H1 (cell line): Measurements from ENCODE around the gene C1orf115. TPM values are rescaled to one million over a fixed set of nuclear protein-coding genes. Genes with fewer than 3 reads are reported as not detected.

Experiments
- CTCF ChIA-PET: fragments of 300-600 bp; sonication (Branson Sonifier 250); formaldehyde crosslinking; loops from one replicate; lab custom pipeline; 2021; ENCODE audit not compliant: partially characterized antibody; lab: Charles Lee
- POLR2A ChIA-PET: fragments of 300-600 bp; sonication (Branson Sonifier 250); formaldehyde crosslinking; loops from one replicate; lab custom pipeline; 2021; ENCODE audit warnings: inconsistent platforms; ENCODE audit not compliant: partially characterized antibody; lab: Charles Lee
- DNase-seq, 2 experiments: peaks; one replicate each; pipeline versions ENCODE4 v3.0.0 to v3.0.0-alpha.2; 2010 to 2022; ENCODE audit warnings: low spot score in 2 of 2, low read depth in 1 of 2, mixed read lengths in 1 of 2
- FAIRE-seq: peaks from 2 replicates; lab custom pipeline; 2011; peaks lifted over from hg19 to GRCh38; lab: Jason Lieb, UNC
- H2AFZ ChIP-seq: 2 replicates; pipeline ENCODE4 v1.8.1; 2012; ENCODE audit warnings: low read length, inconsistent platforms
- H2AK5ac ChIP-seq: 2 replicates; pipeline ENCODE4 v1.6.1; 2013; ENCODE audit warnings: low read depth, low read length
- H2BK120ac ChIP-seq: replicated peaks from 2 replicates; pipeline ENCODE3; 2013; ENCODE audit warnings: low read depth, low read length, inconsistent platforms
- H2BK12ac ChIP-seq: 2 replicates; pipeline ENCODE4 v1.6.1; 2013; ENCODE audit warnings: low read depth, low read length
- H2BK15ac ChIP-seq: 2 replicates; pipeline ENCODE4 v1.6.1; 2013; ENCODE audit warnings: low read length
- H2BK20ac ChIP-seq: 2 replicates; pipeline ENCODE4 v1.6.1; 2013; ENCODE audit warnings: low read length
- H2BK5ac ChIP-seq: 2 replicates; pipeline ENCODE4 v1.6.1; 2013; ENCODE audit warnings: low read depth, low read length
- H3K14ac ChIP-seq: 2 replicates; pipeline ENCODE4 v1.6.1; 2013; ENCODE audit warnings: inconsistent platforms; ENCODE audit not compliant: insufficient read length
- H3K18ac ChIP-seq: 2 replicates; pipeline ENCODE4 v1.6.1; 2013; ENCODE audit warnings: low read length; ENCODE audit errors: extremely low read depth
- H3K23ac ChIP-seq: 2 replicates; pipeline ENCODE4 v1.6.1; 2013; ENCODE audit warnings: inconsistent platforms; ENCODE audit not compliant: insufficient read length
- H3K23me2 ChIP-seq: 2 replicates; pipeline ENCODE4 v1.6.1; 2013; ENCODE audit warnings: low read depth, low read length
- H3K27ac ChIP-seq: 2 replicates; pipeline ENCODE4 v1.6.1; 2011; ENCODE audit warnings: low read depth, low read length, inconsistent platforms
- H3K27me3 ChIP-seq, 4 experiments: replicated peaks in 1 of 4; 1 replicate in 1 of 4; 2 replicates in 3 of 4; pipeline versions ENCODE4 v1.6.1 to v1.8.1; 2011 to 2013; ENCODE audit warnings: low read length in 3 of 4, mild to moderate bottlenecking in 3 of 4, inconsistent platforms in 2 of 4, mixed read lengths in 2 of 4, moderate library complexity in 1 of 4; ENCODE audit not compliant: control insufficient read depth in 3 of 4, insufficient read depth in 3 of 4; ENCODE audit errors: extremely low read depth in 1 of 4
- H3K36me3 ChIP-seq, 4 experiments: 2 replicates each; pipeline versions ENCODE4 v1.6.1 to v1.8.1; 2011 to 2013; ENCODE audit warnings: mild to moderate bottlenecking in 4 of 4, low read length in 3 of 4, moderate library complexity in 2 of 4, control low read depth in 1 of 4, inconsistent platforms in 1 of 4; ENCODE audit not compliant: insufficient read depth in 4 of 4, control insufficient read depth in 2 of 4
- H3K4ac ChIP-seq: replicated peaks from 2 replicates; pipeline ENCODE3; 2013; ENCODE audit warnings: low read length, low read depth, mixed read lengths, inconsistent platforms; ENCODE audit not compliant: insufficient read length
- H3K4me1 ChIP-seq, 4 experiments: replicated peaks in 1 of 4; 1 replicate in 1 of 4; 2 replicates in 3 of 4; pipeline versions ENCODE4 v1.6.1 to v1.8.1; 2011 to 2013; ENCODE audit warnings: low read length in 3 of 4, inconsistent platforms in 2 of 4, mixed read lengths in 1 of 4; ENCODE audit not compliant: insufficient read depth in 4 of 4, control insufficient read depth in 3 of 4
- H3K4me2 ChIP-seq, 2 experiments: 2 replicates each; pipeline versions ENCODE4 v1.6.1 to v1.8.1; 2011 to 2013; ENCODE audit warnings: low read depth in 2 of 2, low read length in 2 of 2, control low read depth in 1 of 2, inconsistent platforms in 1 of 2, mild to moderate bottlenecking in 1 of 2; ENCODE audit not compliant: insufficient read depth in 1 of 2
- H3K4me3 ChIP-seq, 4 experiments: fragments of 200-600, 300-600 bp in 1 of 4; sonication (generic), shearing (Covaris generic), sonication (Bioruptor Twin) in 1 of 4; 2 replicates each; pipeline versions ENCODE4 v1.5.1 to v1.8.1; 2011 to 2016; ENCODE audit warnings: low read length in 4 of 4, low read depth in 3 of 4, control low read depth in 2 of 4, inconsistent platforms in 2 of 4, mild to moderate bottlenecking in 2 of 4, mixed read lengths in 1 of 4, moderate library complexity in 1 of 4; ENCODE audit not compliant: insufficient read depth in 2 of 4; ENCODE audit errors: extremely low read depth in 1 of 4
- H3K56ac ChIP-seq: replicated peaks from 2 replicates; pipeline ENCODE3; 2013; ENCODE audit warnings: low read depth, mild to moderate bottlenecking, mixed read lengths, low read length, inconsistent platforms; ENCODE audit not compliant: insufficient read length
- H3K79me1 ChIP-seq: 2 replicates; pipeline ENCODE4 v1.6.1; 2013; ENCODE audit warnings: low read depth, low read length, control low read depth
- H3K79me2 ChIP-seq, 2 experiments: 2 replicates each; pipeline versions ENCODE4 v1.6.1 to v1.8.1; 2012 to 2013; ENCODE audit warnings: low read length in 2 of 2, mild to moderate bottlenecking in 2 of 2, inconsistent platforms in 1 of 2; ENCODE audit not compliant: insufficient read depth in 2 of 2, control insufficient read depth in 1 of 2
- H3K9ac ChIP-seq, 4 experiments: replicated peaks in 1 of 4; 1 replicate in 1 of 4; 2 replicates in 3 of 4; pipeline versions ENCODE4 v1.6.1 to v1.8.1; 2011 to 2013; ENCODE audit warnings: low read depth in 3 of 4, low read length in 3 of 4, control low read depth in 2 of 4, mild to moderate bottlenecking in 2 of 4, moderate library complexity in 2 of 4, inconsistent platforms in 1 of 4; ENCODE audit errors: extremely low read depth in 1 of 4
- H3K9me3 ChIP-seq, 2 experiments: 2 replicates each; pipeline versions ENCODE4 v1.6.1 to v1.8.1; 2012 to 2013; ENCODE audit warnings: mild to moderate bottlenecking in 2 of 2, moderate library complexity in 2 of 2, control low read depth in 1 of 2, inconsistent platforms in 1 of 2, low read depth in 1 of 2, low read length in 1 of 2, mixed read lengths in 1 of 2; ENCODE audit not compliant: insufficient read depth in 2 of 2
- H4K20me1 ChIP-seq, 2 experiments: replicated peaks in 1 of 2; 2 replicates each; pipeline versions ENCODE3 to v1.8.1; 2011 to 2013; ENCODE audit warnings: inconsistent platforms in 2 of 2, low read length in 2 of 2, mild to moderate bottlenecking in 1 of 2; ENCODE audit not compliant: insufficient read depth in 2 of 2, control insufficient read depth in 1 of 2
- H4K5ac ChIP-seq: 2 replicates; pipeline ENCODE4 v1.6.1; 2013; ENCODE audit warnings: low read length, low read depth, mixed read lengths, inconsistent platforms; ENCODE audit not compliant: insufficient read length
- H4K8ac ChIP-seq: 2 replicates; pipeline ENCODE4 v1.8.0; 2013; ENCODE audit warnings: mild to moderate bottlenecking, moderate library complexity, low read length, inconsistent platforms; ENCODE audit not compliant: insufficient read depth; ENCODE audit errors: extremely low read depth
- H4K91ac ChIP-seq: replicated peaks from 2 replicates; pipeline ENCODE3; 2013; ENCODE audit warnings: low read length, mixed read lengths, inconsistent platforms; ENCODE audit not compliant: insufficient read length
- ATF3 ChIP-seq: IDR thresholded peaks from 2 replicates; pipeline ENCODE4 v1.6.1; 2011; ENCODE audit warnings: low read depth, mild to moderate bottlenecking, low read length; ENCODE audit not compliant: insufficient read depth
- BRCA1 ChIP-seq: IDR thresholded peaks from 2 replicates; pipeline ENCODE4 v1.6.1; 2012; ENCODE audit warnings: low read depth, low read length, improper control_type of control experiment
- CHD2 ChIP-seq: IDR thresholded peaks from 2 replicates; pipeline ENCODE4 v1.6.1; 2012; ENCODE audit warnings: low read length, improper control_type of control experiment
- CTBP2 ChIP-seq: IDR thresholded peaks from 2 replicates; pipeline ENCODE4 v1.7.0; 2011; ENCODE audit warnings: borderline replicate concordance, mild to moderate bottlenecking, moderate library complexity, mixed read lengths, low read length; ENCODE audit not compliant: insufficient read depth, insufficient read length
- EP300 ChIP-seq, 2 experiments: IDR thresholded peaks; 1 replicate in 1 of 2; 2 replicates in 1 of 2; pipeline ENCODE4 v1.6.1; 2011 to 2012; ENCODE audit warnings: low read depth in 2 of 2, low read length in 2 of 2, mild to moderate bottlenecking in 2 of 2, borderline replicate concordance in 1 of 2, inconsistent platforms in 1 of 2, moderate library complexity in 1 of 2
- JUND ChIP-seq: IDR thresholded peaks from 2 replicates; pipeline ENCODE4 v1.6.1; 2011; ENCODE audit warnings: mild to moderate bottlenecking, improper control_type of control experiment, low read length
- KDM4A ChIP-seq: IDR thresholded peaks from one replicate; pipeline ENCODE4 v1.7.1; 2012; ENCODE audit warnings: low read depth, mild to moderate bottlenecking, moderate library complexity, low read length, inconsistent platforms; ENCODE audit not compliant: severe bottlenecking
- POLR2A ChIP-seq, 2 experiments: IDR thresholded peaks; 1 replicate in 1 of 2; 2 replicates in 1 of 2; pipeline ENCODE4 v1.6.1; 2011; ENCODE audit warnings: low read depth in 2 of 2, low read length in 2 of 2, mild to moderate bottlenecking in 2 of 2; ENCODE audit errors: control extremely low read depth in 1 of 2
- RAD21 ChIP-seq, 2 experiments: IDR thresholded peaks in 1 of 2; conservative IDR thresholded peaks in 1 of 2; 2 replicates each; pipeline ENCODE4 v1.6.1; 2011; ENCODE audit warnings: low read depth in 2 of 2, low read length in 2 of 2, improper control_type of control experiment in 1 of 2, inconsistent platforms in 1 of 2, mild to moderate bottlenecking in 1 of 2, moderate library complexity in 1 of 2
- RFX5 ChIP-seq: IDR thresholded peaks from 2 replicates; pipeline ENCODE4 v1.6.1; 2011; ENCODE audit warnings: low read depth, low read length, improper control_type of control experiment, borderline replicate concordance
- RXRA ChIP-seq: IDR thresholded peaks from 2 replicates; pipeline ENCODE4 v1.6.1; 2011; ENCODE audit warnings: low read depth, mild to moderate bottlenecking, low read length, moderate library complexity; ENCODE audit not compliant: insufficient read depth
- SIX5 ChIP-seq: IDR thresholded peaks from 2 replicates; pipeline ENCODE4 v1.6.1; 2011; ENCODE audit warnings: mild to moderate bottlenecking, low read depth, low read length
- SP4 ChIP-seq: IDR thresholded peaks from 2 replicates; pipeline ENCODE4 v1.6.1; 2012; ENCODE audit warnings: low read length, inconsistent platforms
- TCF12 ChIP-seq: IDR thresholded peaks from 2 replicates; pipeline ENCODE4 v1.6.1; 2011; ENCODE audit warnings: low read depth, mild to moderate bottlenecking, low read length
- WGBS, 2 experiments: shearing (Covaris generic) in 1 of 2; methylation state at CpG; one replicate each; pipeline versions ENCODE4 v1.1.6 to v1.1.7; 2013 to 2015; ENCODE audit warnings: low lambda C conversion rate in 2 of 2, mixed read lengths in 2 of 2, inconsistent platforms in 1 of 2, low coverage in 1 of 2, missing lambda C conversion rate in 1 of 2; ENCODE audit not compliant: insufficient replicate concordance in 2 of 2, insufficient coverage in 1 of 2, insufficient read length in 1 of 2; ENCODE audit errors: extremely low coverage in 1 of 2, missing lambda C conversion rate in 1 of 2; 5-methylcytosine and 5-hydroxymethylcytosine counted together
- polyA plus RNA-seq, 7 experiments: library from polyadenylated mRNA; depleted of rRNA in 3 of 7; stranded (reverse) in 5 of 7; unstranded in 2 of 7; fragments of >200 nt in 5 of 7; fragments of 200-250 nt in 2 of 7; gene quantifications; 1 replicate in 5 of 7; 2 replicates in 1 of 7; 4 replicates in 1 of 7; pipeline versions ENCODE4 v1.2.1 to v1.2.3, GENCODE V29; 2011 to 2013; ENCODE audit warnings: missing spikeins in 2 of 7, mixed read lengths in 2 of 7
- total RNA-seq: library from RNA; stranded (reverse); fragmentation: NEBNext Ultra II Directional; extraction: Animal tissue kit (Norgen Biotek cat#: 25700); gene quantifications from 2 replicates; pipeline ENCODE4 v1.2.1, GENCODE V29; 2021

Gene C1orf115
- total and polyA plus RNA-seq, 2 of the 8 experiments (the other 6 are each of a cell fraction or from before 2014, with no cell fraction given): 3.5 to 5.6 TPM

GRCh38 chr1:220669005-220669404 lies 21.2 kb upstream of the C1orf115 start:
- FAIRE-seq: no peak
- no peak for TF ChIP-seq RAD21 (IDR thresholded peaks at IDR 0.05 in 1 of 2, conservative IDR thresholded peaks at IDR 0.05 in 1 of 2; ENCODE audit: low read depth in 2 of 2, low read length in 2 of 2)
- no peak for TF ChIP-seq EP300 (IDR thresholded peaks at IDR 0.05; ENCODE audit: borderline replicate concordance in 1 of 2, low read depth in 2 of 2, low read length in 2 of 2)
- TF ChIP-seq TCF12: no peak
- no peak for TF ChIP-seq KDM4A
- TF ChIP-seq SIX5: no peak
- TF ChIP-seq POLR2A (IDR thresholded peaks at IDR 0.05; ENCODE audit: control extremely low read depth in 1 of 2, low read depth in 2 of 2, low read length in 2 of 2): no peak
- no peak for TF ChIP-seq SP4
- TF ChIP-seq CHD2: no peak
- no peak for TF ChIP-seq RFX5
- no peak for TF ChIP-seq ATF3
- no peak for TF ChIP-seq CTBP2
- no peak for TF ChIP-seq JUND
- TF ChIP-seq RXRA: no peak
- no peak for TF ChIP-seq BRCA1

More at GRCh38 chr1:220669005-220669404, 21.2 kb upstream of the C1orf115 start:
- Histone ChIP-seq H2BK12ac (no peak overlapping the region), H3K36me3 (no peaks in the 10 kb centered on the region), H2BK20ac (no peak overlapping the region), H3K4ac (no peak overlapping the region), H2BK5ac (no peak overlapping the region), H3K4me1 (peaks cover 0 to 2% (median 0%) of the 10 kb centered on the region in 4 experiments; a peak in 1 of 7 replicates), H4K8ac (no peak overlapping the region), H3K18ac (no peak overlapping the region), H4K5ac (no peak overlapping the region), H3K79me1 (no peaks in the 10 kb centered on the region), H2AFZ (no peak overlapping the region), H3K79me2 (no peaks in the 10 kb centered on the region), H4K91ac (no peak overlapping the region), H4K20me1 (no peaks in the 10 kb centered on the region), H3K4me3 (no peak overlapping the region), H3K9ac (no peak overlapping the region), H3K56ac (no peak overlapping the region), H2BK15ac (no peak overlapping the region), H2BK120ac (no peak overlapping the region), H3K23ac (no peak overlapping the region), H3K27ac (no peak overlapping the region), H3K14ac (no peak overlapping the region), H3K27me3 (no peaks in the 10 kb centered on the region), H3K9me3 (no peaks in the 10 kb centered on the region), H3K23me2 (no peaks in the 10 kb centered on the region), H3K4me2 (no peak overlapping the region), H2AK5ac (no peak overlapping the region)
- POLR2A ChIA-PET: interaction anchor here (1.2 kb wide), 1 partner anchor 10 kb away, joined by 4 read pairs; no protein-coding TSS in a partner anchor
- no peak for DNase-seq
- WGBS, 2 experiments: 88% methylated on average over 1 of the region's 1 CpG; no CpG with 5 or more reads in 1 of the 2 experiments
- CTCF ChIA-PET: interaction anchor here (1.1 to 1.9 kb wide), 5 partner anchors 11 to 388 kb away, joined by 3 to 6 read pairs (median 4); no protein-coding TSS in a partner anchor
